Embryonic facial prominence (tissue), 1 donor: ENCODE data around the gene AMBRA1.

ENCODE experiments used
- DNase-seq: peaks from one replicate; pipeline ENCODE4 v3.0.0-alpha.2; 2016; ENCODE audit errors: extremely low spot score

The AMBRA1 gene

GRCh38 chr11:46475051-46475925 lies 118.5 kb downstream of the AMBRA1 start:
- no peak for DNase-seq

- no peak for DNase-seq
Observed at GRCh38 chr11:46472662-46472994, 121.2 kb downstream of the AMBRA1 start.

- no peak for DNase-seq
Observed at GRCh38 chr11:46471943-46472661, 121.7 kb downstream of the AMBRA1 start.

- no peak for DNase-seq
Observed at GRCh38 chr11:46469926-46470325, 123.9 kb downstream of the AMBRA1 start.

- no peak for DNase-seq
Observed at GRCh38 chr11:46465683-46466082, 128.1 kb downstream of the AMBRA1 start.

- DNase-seq, result no peak
Observed at GRCh38 chr11:46463701-46464421, 130.0 kb downstream of the AMBRA1 start.

- no peak for DNase-seq
Observed at GRCh38 chr11:46461461-46461927, 132.3 kb downstream of the AMBRA1 start.

- no peak for DNase-seq
Observed at GRCh38 chr11:46458491-46458890, 135.3 kb downstream of the AMBRA1 start.

GRCh38 chr11:46457659-46458424 lies 136.0 kb downstream of the AMBRA1 start:
- DNase-seq, result no peak

- DNase-seq, result no peak
Observed at GRCh38 chr11:46457021-46457420, 136.8 kb downstream of the AMBRA1 start.

GRCh38 chr11:46456269-46457001 lies 137.4 kb downstream of the AMBRA1 start:
- DNase-seq, result no peak

- no peak for DNase-seq
Observed at GRCh38 chr11:46455834-46456233, 138.0 kb downstream of the AMBRA1 start.

- DNase-seq, result no peak
Observed at GRCh38 chr11:46452918-46453517, 140.8 kb downstream of the AMBRA1 start.

GRCh38 chr11:46451759-46452158 lies 142.1 kb downstream of the AMBRA1 start:
- no peak for DNase-seq

- no peak for DNase-seq
Observed at GRCh38 chr11:46450846-46451477, 142.9 kb downstream of the AMBRA1 start.

GRCh38 chr11:46447544-46447943 lies 146.3 kb downstream of the AMBRA1 start:
- no peak for DNase-seq

GRCh38 chr11:46445920-46446771 lies 147.7 kb downstream of the AMBRA1 start:
- DNase-seq, result no peak

GRCh38 chr11:46445192-46445919 lies 148.5 kb downstream of the AMBRA1 start:
- DNase-seq, result no peak
